Stimulated activated CD4-positive, alpha-beta T cell treated with anti-CD3 and anti-CD28 coated beads, Interleukin-15, amount 100 ng/mL, for 24 hours (primary cell): ENCODE measurements around the gene RNF19B.

ENCODE experiments used
- DNase-seq: peaks from one replicate; pipeline ENCODE4 v3.0.0-alpha.2; 2020

The RNF19B gene

DNA sequence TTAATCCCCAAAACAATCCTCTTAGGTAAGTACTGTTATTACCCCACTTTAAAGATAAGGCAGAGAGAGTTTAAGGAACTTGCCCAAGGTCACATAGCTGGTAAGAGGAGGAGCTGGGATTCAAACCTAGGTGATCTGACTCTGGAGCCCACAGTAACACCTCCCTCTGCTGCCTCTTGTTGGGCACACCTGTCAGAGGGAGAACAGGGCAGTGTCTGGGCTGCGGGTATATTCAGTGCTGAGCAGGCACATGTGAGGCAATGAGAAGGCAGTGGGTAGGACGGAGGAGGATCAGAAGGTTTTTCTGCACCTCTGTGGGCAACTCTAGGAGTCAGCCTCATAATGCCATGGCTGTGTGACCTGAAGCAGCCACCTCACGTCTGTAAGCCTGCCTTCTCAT lies 76.5 kb downstream of the RNF19B start:
- no peak for DNase-seq

DNA sequence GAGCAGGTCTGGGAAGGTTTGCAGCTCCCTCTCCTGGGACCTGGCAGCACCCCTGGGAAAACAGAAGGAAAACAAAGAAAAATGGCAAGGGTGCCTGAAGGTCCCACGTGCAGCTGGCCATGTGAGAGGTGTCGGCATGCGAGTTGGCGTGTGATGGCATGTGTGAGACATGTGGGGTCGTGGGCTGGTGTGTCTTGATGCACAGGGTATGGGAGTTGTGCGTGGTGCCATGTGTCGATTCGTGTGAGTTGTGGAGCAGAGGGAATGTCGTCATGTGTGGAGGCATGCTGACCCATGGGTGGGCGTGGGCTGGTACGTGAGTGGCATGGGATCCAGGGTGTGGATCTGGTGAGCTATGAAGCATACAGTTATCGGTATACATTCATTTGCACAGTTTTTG lies 77.0 kb downstream of the RNF19B start:
- DNase-seq, result no peak

DNA sequence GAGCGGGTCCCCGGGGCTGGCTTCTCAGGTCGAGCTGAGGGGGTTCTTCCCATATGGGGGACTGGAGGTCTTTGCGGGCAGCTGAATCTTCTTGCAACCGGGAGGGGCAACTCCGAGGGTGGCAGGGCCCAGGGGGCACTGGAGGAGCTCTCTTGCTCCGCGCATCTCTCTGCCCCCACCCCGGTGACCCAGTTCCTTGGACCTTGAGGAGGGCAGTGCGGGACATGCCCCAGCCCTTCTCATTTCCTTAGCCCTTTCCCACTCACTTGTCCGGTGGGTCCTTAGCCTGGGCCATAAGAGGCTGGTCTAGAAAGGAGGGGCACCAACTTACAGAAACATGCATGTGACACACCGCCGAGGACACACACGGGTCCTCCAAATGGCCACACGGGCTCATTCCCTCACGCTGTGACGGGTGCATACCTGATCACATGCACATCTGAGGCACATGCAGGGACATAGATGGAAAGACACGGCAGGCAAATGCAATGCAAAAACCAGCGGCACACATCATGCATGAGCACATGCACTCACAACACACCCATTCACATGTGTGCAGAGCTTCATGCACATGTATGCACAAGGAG lies 77.7 kb downstream of the RNF19B start:
- no peak for DNase-seq
